HG03571 (cell line): ENCODE data around the gene FOXF1.

Source experiments
- ATAC-seq: cut with Tn5 transposase; IDR thresholded peaks from one replicate; pipeline ENCODE4 v1.9.1; 2021; ENCODE audit not compliant: unreplicated experiment

The FOXF1 gene

DNA sequence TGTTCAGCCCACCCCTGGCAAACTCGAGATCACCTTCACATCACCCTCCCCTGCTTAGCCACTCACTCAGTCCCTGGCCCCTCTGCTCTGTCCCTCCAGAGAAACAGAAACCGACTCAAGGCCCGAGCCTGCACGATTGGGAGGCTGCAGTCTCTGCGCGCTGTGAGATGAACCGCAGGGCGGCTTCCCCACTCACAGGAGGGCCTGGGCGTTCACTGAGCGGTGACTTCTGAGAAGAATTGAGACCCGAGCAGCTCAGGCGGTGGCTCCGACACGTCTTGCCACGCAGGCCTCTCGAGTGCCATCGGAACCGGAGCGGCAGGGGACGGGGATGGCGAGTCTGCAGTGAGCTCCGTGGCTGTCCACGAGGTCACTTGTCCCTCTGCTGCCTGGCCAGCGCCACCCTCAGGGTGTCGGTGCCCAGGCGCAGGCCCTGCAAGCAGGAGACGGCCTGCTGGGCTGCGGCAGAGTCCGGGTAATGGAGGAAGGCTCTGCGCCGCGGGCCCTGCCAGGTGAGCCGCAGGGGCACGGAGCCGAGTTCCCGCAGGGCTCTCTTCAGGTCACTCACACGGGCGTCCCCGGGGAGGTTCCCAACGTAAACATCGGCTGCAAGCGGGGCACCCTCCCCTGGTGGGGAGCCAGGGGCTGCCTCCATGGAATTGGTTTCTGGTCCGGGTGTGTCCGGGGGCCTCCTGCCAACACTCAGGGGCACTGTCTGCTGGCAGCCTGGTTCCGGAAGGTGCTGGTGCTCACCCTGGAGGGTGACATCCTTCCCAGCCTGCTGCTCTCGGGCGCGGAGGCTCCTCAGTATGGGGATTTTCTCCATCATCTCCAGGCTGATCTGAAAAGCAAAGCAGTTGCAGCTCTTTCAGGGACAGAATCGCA, 21.6 kb downstream of the FOXF1 start:
- ATAC-seq, result no peak

DNA sequence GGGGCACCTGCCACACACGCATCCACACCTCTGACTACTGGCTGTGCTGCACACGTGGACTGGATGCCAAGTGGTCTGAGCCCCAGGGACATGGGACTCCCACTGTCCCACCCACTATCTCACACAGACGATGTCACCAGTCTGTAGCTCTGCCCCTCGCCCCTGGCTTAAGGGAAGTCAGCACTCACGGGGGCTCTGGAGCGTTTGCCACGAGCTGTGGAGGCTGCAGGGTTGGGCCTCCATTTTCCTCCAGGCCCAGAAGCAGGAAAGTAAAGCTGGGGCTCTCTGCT, 22.1 kb downstream of the FOXF1 start:
- no peak for ATAC-seq

DNA sequence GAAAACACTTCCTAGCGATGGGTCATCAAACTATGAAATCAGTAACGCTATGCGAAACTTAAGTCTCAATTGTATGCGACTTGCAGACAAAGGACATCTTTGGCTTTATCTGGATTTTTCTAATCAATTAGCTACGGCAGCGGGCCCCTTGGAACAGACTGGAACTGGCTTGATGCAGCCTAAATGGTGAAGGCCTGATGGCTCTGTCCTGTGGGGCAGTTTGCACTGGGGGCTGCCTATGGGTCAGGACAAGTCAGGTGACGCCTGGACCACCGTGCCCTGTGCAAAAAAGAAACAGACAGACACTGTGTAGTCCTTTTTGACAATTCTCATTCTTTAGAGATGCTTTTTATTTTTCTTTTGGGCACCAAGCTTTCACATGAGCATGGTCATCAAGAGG, 22.7 kb downstream of the FOXF1 start:
- ATAC-seq, result no peak

DNA sequence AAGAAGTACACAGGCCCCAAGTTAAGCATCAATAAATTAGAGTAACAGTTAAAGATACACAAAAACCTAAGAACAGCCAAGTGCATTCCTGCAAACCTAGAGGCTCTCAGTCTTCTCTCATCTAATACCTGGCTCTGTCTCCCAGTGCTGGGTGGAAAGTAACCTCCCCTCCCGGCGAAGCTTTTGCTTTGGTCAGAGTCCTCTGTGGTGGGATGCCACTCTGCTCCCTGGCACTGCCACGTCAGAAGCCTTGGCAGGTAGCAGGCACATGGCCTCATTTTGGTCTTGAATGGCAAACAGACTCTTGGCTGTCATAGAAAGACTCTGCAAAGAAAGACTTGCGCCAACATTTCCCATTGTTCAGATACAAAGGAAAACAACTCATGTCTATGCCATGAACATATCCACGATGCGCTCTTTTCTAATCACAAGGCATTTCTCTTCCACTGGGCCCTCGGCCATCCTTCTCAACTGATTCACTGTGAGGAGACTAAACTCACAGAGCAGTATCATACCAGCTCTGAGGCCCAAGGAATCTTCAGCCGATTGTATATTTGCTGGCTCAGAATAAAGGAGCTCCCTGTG, 23.5 kb downstream of the FOXF1 start:
- ATAC-seq, result no peak

DNA sequence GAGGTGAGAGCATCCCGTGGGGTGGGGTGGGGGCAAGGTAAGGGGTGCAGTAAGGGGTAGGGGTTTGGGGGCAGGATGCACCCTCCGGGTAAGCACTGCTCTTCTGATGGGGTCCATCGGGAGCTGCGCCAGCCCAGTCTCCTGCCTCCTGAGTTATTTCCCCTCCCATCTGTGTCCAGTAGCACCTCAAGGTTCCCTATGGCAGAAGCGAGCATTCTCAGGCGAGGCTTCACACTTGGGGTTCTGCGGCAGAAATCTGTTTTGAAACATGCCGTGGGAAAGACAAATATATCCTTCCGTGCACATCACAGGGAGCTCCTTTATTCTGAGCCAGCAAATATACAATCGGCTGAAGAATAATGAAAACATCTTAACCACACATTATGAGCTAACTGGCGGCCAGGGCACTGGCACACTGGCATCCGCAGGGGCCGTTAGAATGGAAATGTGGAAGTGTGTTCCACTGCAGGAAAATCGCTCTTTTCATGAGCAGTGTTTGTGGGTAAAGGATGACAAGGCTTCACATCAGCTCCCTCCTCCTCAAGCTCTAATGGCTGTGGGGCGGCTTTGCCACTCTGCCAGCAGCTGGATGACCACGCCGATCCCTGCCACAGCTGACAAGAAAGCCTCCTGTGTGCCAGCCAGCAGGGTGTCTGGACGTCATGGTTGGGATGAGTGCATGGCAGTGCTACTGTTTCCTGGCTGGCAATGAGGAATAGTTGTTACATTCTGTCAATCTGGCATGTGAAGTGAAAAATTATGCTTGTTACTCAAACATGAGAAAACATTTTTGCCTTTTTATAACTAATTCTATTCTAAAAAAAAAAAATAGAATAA, 24.7 kb downstream of the FOXF1 start:
- no peak for ATAC-seq

DNA sequence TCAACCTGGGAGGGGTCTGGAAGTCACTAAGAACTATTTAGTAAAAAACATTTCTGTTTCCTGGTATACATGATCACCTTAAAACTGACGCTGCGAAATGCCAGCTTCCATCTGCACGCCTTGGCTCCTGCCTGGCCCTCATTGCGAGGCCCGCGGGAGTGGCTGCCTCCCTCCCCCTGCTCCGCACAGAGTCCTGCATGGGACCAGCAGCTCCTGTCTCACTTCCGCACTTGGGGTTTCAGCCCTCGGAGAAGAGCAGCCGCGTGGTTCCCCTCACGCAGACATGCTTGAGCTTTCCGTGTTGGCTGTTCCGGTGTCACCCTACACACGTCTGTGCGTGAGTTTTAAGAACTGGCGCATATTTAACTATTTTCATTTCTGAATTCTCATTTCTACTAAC, 26.3 kb downstream of the FOXF1 start:
- ATAC-seq, result no peak

DNA sequence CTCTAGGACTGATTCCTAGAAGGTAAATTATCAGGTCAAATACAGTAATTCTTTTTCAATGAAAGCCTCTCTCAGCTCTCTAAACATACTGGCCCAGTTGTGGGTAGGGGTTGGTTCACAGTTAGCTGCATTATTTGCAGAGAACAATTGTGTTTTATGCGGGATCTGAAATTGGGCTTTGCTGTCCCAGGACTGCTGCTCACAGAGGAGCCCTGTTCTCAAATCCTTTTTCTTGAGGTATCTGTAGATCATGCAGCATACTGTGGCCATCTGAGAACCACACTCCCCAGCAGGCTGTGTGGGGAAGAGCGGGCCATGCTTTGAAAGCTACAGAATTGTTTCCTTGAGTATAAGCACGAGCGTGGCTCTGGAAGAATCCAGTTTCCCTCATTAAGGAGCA, 27.2 kb downstream of the FOXF1 start:
- ATAC-seq, result no peak

DNA sequence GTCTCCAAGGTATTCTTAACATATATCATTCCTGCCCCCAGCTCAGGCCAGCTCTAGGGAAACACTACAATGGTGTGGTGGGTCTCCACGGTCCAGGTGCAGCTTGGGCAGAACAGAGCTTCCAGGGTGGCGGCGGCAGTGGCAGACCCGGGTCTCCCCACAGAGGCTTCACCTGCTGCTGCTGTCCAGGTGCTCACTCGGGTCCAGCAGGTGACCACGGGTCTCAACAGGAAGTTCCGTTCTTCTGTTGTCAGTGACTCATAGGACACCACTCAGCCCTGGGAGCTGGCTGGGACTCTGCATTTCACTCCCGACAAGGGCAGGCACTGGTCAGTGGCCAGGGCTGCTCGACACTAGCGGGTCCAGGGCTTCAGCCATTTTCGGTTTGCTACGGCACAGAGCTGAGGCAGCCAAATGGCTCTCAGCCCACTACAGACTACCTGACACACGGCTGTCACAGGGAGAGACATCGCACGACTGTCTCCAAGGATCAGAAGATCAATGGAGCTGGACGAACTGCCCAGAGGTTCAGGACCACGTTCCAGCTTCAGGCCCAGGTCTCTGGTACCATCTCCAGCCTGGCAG, 28.0 kb downstream of the FOXF1 start:
- no peak for ATAC-seq

DNA sequence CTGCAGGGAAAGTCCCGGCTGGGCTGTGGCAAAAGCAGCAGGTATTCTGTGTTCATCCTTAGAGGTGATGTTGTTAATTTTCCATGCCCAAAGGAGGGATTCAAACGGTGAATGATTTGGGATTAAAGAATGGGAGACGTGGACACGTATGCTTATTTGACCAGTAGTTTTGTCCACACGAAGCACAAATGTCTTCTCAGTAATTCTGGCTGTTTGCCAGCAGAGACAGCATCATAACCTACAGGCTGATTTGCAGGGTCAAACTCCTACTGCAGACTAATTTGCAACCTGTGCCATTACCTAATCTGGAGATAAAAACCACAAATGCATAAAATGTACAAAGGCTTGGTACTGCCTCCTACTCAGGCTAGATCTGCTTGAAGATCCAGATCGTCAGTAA, 30.6 kb downstream of the FOXF1 start:
- ATAC-seq, result no peak

DNA sequence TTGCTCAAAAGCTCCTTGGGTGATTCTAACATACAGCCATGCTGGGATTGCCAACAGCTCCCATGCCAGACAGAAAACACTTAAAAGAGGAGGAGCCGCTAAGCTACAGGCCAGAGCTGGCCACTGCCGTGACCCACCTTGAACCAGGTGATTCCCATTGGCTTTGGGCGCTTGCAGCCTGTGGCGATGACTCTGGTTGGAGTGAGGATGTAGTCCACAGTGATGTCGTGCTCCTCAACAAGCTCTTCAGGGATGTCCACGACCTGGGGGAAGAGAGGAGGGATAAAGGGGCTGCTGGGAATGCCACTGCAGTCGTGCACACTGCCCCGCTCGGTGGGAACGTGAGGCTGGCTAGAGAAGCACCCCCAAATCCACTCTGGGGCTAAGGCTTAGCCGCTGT, 31.2 kb downstream of the FOXF1 start:
- no peak for ATAC-seq

DNA sequence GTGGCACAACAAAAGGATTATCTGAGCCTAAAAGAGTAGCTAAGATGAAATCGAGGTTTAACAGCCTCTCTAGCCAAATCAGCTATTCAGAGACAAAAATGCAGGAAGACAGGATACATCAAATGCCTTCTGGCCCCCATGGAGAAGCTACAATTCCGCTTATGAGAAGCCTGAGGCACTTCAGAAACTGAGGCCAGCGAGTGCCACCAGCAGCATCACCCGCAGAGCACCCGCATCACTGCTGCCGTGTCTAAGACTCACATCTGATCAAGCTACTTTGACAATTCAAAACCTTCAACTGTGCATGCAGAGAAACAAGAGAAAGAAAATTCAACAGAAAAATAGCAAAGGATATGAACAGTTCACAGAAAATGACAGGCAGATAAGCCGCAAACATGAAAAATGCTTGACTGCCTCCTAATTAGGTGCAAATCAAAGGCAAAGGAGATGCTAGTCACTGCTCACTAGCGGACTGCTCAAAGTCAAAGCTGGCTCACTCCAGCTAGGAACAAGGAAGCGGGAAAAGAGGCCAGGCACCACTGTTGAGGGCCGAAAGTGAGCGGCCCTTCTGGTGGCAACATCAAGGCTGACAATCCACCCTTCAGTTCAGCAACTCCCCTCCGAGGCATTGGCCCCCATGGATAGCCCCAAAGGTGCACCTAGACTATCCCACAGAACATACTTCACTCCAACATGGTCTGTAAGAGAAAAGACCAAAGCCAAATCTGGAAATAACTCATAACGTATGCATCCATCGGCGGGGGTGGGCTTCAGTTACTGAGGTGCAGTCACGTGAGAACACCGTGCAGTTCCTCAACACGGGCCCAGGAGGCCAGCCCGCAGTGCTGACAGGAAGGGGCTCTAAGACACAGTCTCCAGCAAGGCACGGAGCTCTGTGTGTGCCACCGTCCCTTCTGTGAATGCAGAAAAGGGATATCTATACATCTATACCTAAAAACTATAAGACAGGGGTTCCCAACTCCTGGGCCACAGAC, 32.7 kb downstream of the FOXF1 start:
- no peak for ATAC-seq

DNA sequence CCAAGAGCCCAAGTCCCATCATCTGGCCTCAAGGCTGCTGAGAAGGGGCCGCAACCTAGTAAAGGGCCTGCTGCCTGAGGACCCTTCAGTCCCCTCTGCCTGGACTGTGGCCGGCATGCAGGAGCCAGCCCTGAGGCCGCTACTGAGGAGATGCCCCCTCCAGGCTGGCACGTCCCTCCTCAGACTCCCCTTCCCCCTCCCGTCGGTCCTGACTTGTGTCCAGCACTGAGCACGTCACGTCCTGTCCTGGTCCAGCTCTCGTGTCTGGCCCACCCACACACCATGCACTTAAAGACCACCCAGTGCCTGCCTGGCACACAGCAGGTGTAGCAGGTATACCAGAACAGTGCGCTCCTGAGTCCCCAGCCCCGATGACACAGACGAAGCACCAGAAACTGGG, 35.2 kb downstream of the FOXF1 start:
- ATAC-seq, result no peak

DNA sequence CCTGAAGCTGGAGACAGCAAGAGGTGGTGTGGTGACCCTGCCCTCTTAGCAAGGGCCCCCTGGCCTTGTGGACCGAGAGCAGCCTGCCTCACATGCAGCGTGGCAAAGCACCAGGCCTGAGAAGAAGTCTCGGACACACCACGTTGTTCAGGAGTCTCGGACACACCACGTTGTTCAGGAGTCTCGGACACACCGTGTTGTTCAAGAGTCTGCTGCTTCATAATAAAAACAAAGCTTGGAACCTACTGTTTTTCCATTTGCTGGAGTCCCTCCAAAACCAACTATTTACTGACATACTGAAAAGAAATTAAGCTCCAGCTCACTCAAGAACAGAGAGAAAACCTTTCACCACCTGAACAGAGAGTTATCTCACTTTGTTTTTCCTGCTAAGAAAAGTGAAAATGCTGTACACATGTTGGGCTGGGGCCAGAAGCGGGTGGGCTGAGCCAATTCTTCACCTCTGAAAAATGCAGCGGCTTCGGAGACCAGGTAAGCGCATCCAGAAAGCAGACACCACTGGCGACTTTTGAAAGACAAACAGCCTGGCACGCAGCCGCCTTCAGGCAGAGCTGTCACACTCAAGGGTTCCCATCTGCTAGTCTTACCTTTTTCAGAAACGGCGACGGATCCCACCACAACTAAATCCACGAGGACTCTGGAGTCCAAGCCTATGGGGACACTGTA, 35.8 kb downstream of the FOXF1 start:
- no peak for ATAC-seq

DNA sequence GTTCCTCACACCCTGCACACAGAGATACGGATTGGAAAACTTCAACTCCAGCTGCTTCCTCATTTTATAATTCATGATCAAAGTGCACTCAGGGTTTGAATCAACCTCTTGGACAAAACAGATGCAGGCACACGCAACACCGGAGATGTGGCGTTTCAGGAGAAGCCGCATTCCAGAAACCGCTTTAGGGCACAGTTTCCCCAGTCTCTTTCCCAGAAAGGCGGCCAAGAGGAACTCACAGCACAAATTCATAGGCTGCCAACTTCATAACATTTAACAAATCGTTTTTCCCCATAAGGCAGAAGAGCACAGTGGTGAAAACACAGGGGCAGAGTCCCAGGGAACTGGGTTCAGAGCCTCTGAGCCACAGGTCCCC, 36.3 kb downstream of the FOXF1 start:
- no peak for ATAC-seq

DNA sequence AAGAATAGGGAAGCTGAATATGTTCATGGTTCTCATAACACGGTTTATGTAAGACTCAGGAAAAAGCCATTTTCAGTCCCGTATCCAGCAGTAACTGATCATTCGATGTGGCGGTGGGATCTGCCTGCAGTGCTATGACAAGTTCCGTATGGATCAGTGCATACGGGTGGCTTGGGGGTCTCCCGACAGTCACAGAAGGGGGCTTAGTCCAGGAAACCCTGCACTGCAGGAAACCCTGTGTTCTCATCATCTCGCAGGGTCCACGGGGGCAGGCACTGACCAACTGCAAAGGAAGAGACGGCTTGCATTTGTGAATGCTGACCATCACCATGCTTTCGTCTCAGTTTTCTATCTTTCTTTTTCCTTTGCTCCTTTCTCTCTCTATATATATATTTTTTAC, 37.0 kb downstream of the FOXF1 start:
- ATAC-seq, result no peak

DNA sequence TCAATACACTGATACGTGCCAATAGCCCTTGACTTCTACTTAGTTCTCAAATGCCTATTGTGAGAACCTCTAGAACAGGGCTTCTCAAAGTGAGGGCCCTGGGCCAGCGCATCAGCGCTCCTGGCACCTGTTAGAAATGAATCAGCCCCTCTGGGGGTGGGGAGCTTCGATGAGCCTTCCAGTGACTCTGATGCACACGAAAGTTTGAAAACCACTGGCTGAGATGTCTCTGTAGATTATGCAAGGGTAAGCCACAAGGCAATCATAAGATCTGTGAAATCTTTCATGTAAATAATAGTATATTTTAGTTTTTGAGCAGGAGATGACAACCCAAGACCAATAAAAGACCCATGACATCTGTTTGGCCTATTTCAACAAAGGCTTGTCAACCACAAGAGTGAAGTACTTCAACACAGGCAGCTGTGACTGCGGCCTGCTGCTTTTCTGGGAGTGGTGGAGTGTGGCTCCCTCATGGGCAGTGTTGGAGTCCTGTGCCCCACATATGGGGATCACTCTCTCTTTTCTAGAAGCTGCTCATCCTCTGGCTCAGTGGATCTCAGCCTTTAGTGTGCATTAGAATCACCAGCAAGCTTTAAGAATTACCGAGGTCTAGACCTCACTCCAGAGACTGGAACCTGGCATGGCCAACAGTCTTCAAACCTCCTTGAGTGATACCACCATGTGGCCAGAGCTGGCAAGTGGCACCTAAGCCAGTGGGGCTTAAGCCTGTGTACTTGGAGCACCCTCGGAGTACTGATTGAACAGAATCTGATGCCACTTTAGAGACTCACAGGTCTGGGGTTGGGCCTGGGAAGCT, 39.0 kb downstream of the FOXF1 start:
- no peak for ATAC-seq

DNA sequence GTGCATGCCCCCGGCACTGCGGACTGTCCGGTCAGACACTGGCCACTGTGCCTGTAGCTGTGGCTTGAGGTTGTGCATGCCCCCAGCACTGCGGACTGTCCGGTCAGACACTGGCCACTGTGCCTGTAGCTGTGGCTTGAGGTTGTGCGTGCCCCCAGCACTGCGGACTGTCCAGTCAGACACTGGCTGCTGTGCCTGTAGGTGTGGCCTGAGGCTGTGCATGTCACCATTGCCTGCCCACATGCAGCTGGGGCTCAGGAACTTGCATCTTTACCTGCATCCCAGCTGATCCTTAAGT, 39.5 kb downstream of the FOXF1 start:
- no peak for ATAC-seq

DNA sequence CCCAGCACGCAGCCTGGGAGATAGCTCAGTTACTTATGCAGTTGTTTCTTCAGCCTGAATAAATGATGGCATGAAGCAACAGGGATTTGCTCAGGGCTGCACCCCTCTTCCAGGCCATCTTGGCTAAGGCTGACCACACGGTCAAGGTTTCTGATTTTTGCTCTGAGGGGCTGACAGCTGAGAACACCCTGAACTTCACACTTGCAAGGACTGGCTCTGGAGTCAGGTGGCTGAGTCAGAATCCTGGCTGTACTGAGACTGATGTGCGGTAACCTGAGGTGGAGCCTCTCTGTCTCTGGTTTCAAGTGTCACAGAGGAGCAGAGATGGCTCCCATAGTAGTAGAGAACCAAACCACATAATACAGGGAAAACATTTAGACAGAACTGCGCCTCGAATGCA, 40.0 kb downstream of the FOXF1 start:
- no peak for ATAC-seq

DNA sequence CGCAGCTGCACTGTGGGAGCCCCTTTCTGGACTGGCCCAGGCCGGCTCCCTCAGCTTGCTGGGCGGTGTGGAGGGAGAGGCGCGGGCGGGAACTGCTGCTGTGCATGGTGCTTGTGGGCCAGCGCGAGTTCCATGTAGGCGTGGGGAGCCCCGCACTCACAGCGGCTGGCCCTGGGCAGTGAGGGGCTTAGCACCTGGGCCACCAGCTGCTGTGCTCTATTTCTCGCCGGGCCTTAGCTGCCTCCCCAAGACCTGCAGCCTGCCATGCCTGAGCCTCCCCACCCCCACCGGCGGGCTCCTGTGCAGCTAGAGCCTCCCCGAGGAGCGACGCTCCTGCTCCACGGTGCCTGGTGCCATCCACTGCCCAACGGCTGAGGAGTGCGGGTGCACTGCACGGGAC, 43.0 kb downstream of the FOXF1 start:
- no peak for ATAC-seq

DNA sequence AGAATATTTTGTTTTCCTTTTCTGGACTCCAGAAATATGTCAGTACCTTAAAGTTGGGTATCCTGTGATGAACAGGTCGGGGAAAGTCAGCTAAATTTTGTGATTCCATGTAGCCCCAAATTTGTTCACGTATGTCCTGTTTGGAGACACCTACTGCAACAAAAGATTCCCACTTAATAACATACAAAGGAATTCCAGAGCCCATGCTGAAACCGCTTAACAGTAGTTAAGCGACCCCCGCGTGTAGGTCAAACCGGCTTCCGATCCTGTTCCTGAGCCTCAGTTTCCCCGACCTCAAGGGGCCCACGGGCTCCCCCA, 44.2 kb downstream of the FOXF1 start:
- no peak for ATAC-seq
